SK-N-SH (cell line): ENCODE results near the gene NAPA. TPM values are rescaled to one million over a fixed set of nuclear protein-coding genes. Genes with fewer than 3 reads are reported as not detected.

Experiments
- CTCF ChIA-PET: fragments of 300-600, 350-600 bp; formaldehyde crosslinking; extraction: SDS; loops from one replicate; lab custom pipeline; 2021; lab: Yijun Ruan, JAX
- POLR2A ChIA-PET: fragments of 350-600 bp; sonication (Branson Sonifier 250); formaldehyde crosslinking; extraction: SDS; loops from one replicate; lab custom pipeline; 2020; ENCODE audit warnings: antibody characterized with exemption, inconsistent platforms; lab: Yijun Ruan, JAX
- DNase-seq: peaks from one replicate; pipeline ENCODE4 v3.0.0; 2012
- H2AFZ ChIP-seq: fragments of 200-600 bp; sonication (generic); 2 replicates; pipeline ENCODE4 v1.8.1; 2016; ENCODE audit warnings: antibody characterized with exemption, mild to moderate bottlenecking, low read depth
- H3F3A ChIP-seq: fragments of 200-600 bp; sonication (generic); replicated peaks from 2 replicates; pipeline ENCODE3; 2016; ENCODE audit warnings: antibody characterized with exemption, mild to moderate bottlenecking; ENCODE audit not compliant: insufficient read depth
- H3K27ac ChIP-seq, 2 experiments: fragments of 200-500 bp in 1 of 2; fragments of 200-600 bp in 1 of 2; sonication (Bioruptor generic) in 1 of 2; sonication (generic), shearing (Covaris generic) in 1 of 2; 2 replicates each; pipeline versions ENCODE4 v1.5.1 to v1.6.1; 2014 to 2016; ENCODE audit warnings: low read depth in 2 of 2, inconsistent platforms in 1 of 2, low read length in 1 of 2, mild to moderate bottlenecking in 1 of 2, mixed read lengths in 1 of 2
- H3K27me3 ChIP-seq: fragments of 200-600 bp; sonication (generic), shearing (Covaris generic); 2 replicates; pipeline ENCODE4 v1.6.1; 2016; ENCODE audit warnings: mixed run types; ENCODE audit not compliant: insufficient read depth
- H3K36me3 ChIP-seq, 2 experiments: fragments of 200-500 bp in 1 of 2; fragments of 200-600 bp in 1 of 2; sonication (Bioruptor generic) in 1 of 2; sonication (generic) in 1 of 2; replicated peaks in 1 of 2; 2 replicates each; pipeline versions ENCODE3 to v1.5.1; 2014 to 2016; ENCODE audit warnings: low read length in 1 of 2, mild to moderate bottlenecking in 1 of 2; ENCODE audit not compliant: insufficient read depth in 2 of 2, control insufficient read depth in 1 of 2
- H3K4me1 ChIP-seq, 2 experiments: fragments of 200-500 bp in 1 of 2; fragments of 200-600 bp in 1 of 2; sonication (Bioruptor generic) in 1 of 2; sonication (generic), shearing (Covaris generic) in 1 of 2; 2 replicates each; pipeline versions ENCODE4 v1.5.1 to v1.6.1; 2014 to 2016; ENCODE audit warnings: low read depth in 1 of 2, low read length in 1 of 2, mixed run types in 1 of 2; ENCODE audit not compliant: insufficient read depth in 2 of 2, control insufficient read depth in 1 of 2
- H3K4me2 ChIP-seq: fragments of 200-600 bp; sonication (generic), shearing (Covaris generic); 2 replicates; pipeline ENCODE4 v1.6.1; 2017; ENCODE audit warnings: mixed run types
- H3K4me3 ChIP-seq, 2 experiments: fragments of 200-500 bp in 1 of 2; fragments of 200-600 bp in 1 of 2; sonication (Bioruptor generic) in 1 of 2; sonication (generic), shearing (Covaris generic) in 1 of 2; 2 replicates each; pipeline versions ENCODE4 v1.5.1 to v1.8.1; 2014 to 2016; ENCODE audit warnings: low read depth in 2 of 2, inconsistent platforms in 1 of 2, low read length in 1 of 2, mild to moderate bottlenecking in 1 of 2, mixed read lengths in 1 of 2, moderate library complexity in 1 of 2
- H3K79me2 ChIP-seq: fragments of 200-600 bp; sonication (generic); 2 replicates; pipeline ENCODE4 v1.8.1; 2017; ENCODE audit warnings: mild to moderate bottlenecking; ENCODE audit not compliant: insufficient read depth
- H3K9ac ChIP-seq: fragments of 200-600 bp; sonication (generic); 2 replicates; pipeline ENCODE4 v1.6.1; 2017; ENCODE audit warnings: mixed run types
- H3K9me2 ChIP-seq: fragments of 200-600 bp; sonication (generic); 2 replicates; pipeline ENCODE4 v1.6.1; 2017; ENCODE audit warnings: mixed run types
- H3K9me3 ChIP-seq: fragments of 200-600 bp; sonication (generic); 2 replicates; pipeline ENCODE4 v1.6.1; 2017; ENCODE audit warnings: mixed run types, mild to moderate bottlenecking, moderate library complexity
- H4K20me1 ChIP-seq: fragments of 200-600 bp; sonication (generic); 2 replicates; pipeline ENCODE4 v1.6.1; 2017; ENCODE audit warnings: mild to moderate bottlenecking, mixed run types; ENCODE audit not compliant: insufficient read depth
- ELF1 ChIP-seq: IDR thresholded peaks from 2 replicates; pipeline ENCODE4 v1.4.0; 2012
- EZH2phosphoT487 ChIP-seq: fragments of 200-600 bp; sonication (generic); IDR thresholded peaks from 2 replicates; pipeline ENCODE4 v1.6.1; 2017; ENCODE audit warnings: low read depth, mixed run types, mild to moderate bottlenecking, antibody characterized with exemption, moderate library complexity, borderline replicate concordance
- FOXM1 ChIP-seq: IDR thresholded peaks from 2 replicates; pipeline ENCODE4 v1.4.0; 2012; ENCODE audit warnings: low read depth, mild to moderate bottlenecking
- GABPA ChIP-seq: IDR thresholded peaks from 2 replicates; pipeline ENCODE4 v1.4.0; 2012; ENCODE audit warnings: low read depth, mild to moderate bottlenecking
- NFIC ChIP-seq: IDR thresholded peaks from 2 replicates; pipeline ENCODE4 v1.4.0; 2012; ENCODE audit warnings: borderline replicate concordance
- POLR2AphosphoS5 ChIP-seq: IDR thresholded peaks from 2 replicates; pipeline ENCODE4 v1.6.1; 2012; ENCODE audit warnings: low read depth, low read length
- RAD21 ChIP-seq: IDR thresholded peaks from 2 replicates; pipeline ENCODE4 v1.6.1; 2012; ENCODE audit warnings: mild to moderate bottlenecking, low read length
- RXRA ChIP-seq: IDR thresholded peaks from 2 replicates; pipeline ENCODE4 v1.4.0; 2012; ENCODE audit warnings: low read depth, mild to moderate bottlenecking, borderline replicate concordance
- SMC3 ChIP-seq: IDR thresholded peaks from 2 replicates; pipeline ENCODE4 v1.6.1; 2012; ENCODE audit warnings: low read depth, low read length, improper control_type of control experiment
- TAF1 ChIP-seq: IDR thresholded peaks from 2 replicates; pipeline ENCODE4 v1.6.1; 2012; ENCODE audit warnings: low read depth, mild to moderate bottlenecking, low read length, moderate library complexity, borderline replicate concordance
- TCF12 ChIP-seq: IDR thresholded peaks from 2 replicates; pipeline ENCODE4 v1.4.0; 2012
- TEAD4 ChIP-seq: IDR thresholded peaks from 2 replicates; pipeline ENCODE4 v1.4.0; 2012; ENCODE audit warnings: mild to moderate bottlenecking, borderline replicate concordance; ENCODE audit not compliant: insufficient read depth
- WGBS: methylation state at CpG from one replicate; pipeline ENCODE4 v1.1.6; 2017; ENCODE audit warnings: low lambda C conversion rate; 5-methylcytosine and 5-hydroxymethylcytosine counted together
- polyA plus RNA-seq, 3 experiments: library from polyadenylated mRNA; depleted of rRNA; stranded (reverse); fragments of >200 nt; gene quantifications; 2 replicates each; pipeline ENCODE4 v1.2.3, GENCODE V29; 2012
- TF ChIP-seq, protein P1 (sequence below): fragments of 200-600 bp; sonication (generic); IDR thresholded peaks from 2 replicates; pipeline ENCODE4 v1.6.1; 2017; ENCODE audit warnings: antibody characterized with exemption, mild to moderate bottlenecking, moderate library complexity
- TF ChIP-seq, protein P2 (sequence below): IDR thresholded peaks from 2 replicates; pipeline ENCODE4 v1.6.1; 2012; ENCODE audit warnings: mild to moderate bottlenecking, low read depth, low read length, moderate library complexity
- TF ChIP-seq, protein P3 (sequence below): fragments of 150-350 bp; IDR thresholded peaks from 2 replicates; pipeline ENCODE4 v1.6.1; 2017; ENCODE audit warnings: antibody characterized with exemption, low read length, low read depth, borderline replicate concordance
- TF ChIP-seq, protein P4 (sequence below): IDR thresholded peaks from 2 replicates; pipeline ENCODE4 v1.4.0; 2012; ENCODE audit warnings: low read depth, borderline replicate concordance

NAPA gene
- polyA plus RNA-seq, 1 of the 3 experiments (the other 2 are of a cell fraction), result 84.1 TPM

DNA sequence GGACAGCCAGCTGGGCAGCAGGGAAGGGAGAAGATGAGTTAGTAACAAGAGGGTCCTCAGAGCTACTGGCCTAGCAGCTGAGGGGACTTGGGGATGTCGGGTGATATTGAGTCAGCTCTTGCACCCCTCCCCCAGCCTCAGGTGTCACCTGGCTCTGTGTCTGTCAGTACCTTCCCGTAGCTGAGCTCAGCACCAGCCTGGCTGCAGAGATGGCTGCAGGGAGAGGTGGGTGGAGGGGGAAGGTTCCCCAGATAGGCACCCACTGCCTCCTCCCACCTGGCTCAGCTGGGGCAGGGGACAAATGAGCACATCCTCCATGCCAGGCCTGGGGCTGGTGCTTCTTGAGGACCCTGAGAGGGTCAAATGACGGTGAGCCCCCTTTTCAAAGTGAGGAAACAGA, 24.0 kb downstream of the NAPA start (continued):
- TF ChIP-seq, protein P1, sequence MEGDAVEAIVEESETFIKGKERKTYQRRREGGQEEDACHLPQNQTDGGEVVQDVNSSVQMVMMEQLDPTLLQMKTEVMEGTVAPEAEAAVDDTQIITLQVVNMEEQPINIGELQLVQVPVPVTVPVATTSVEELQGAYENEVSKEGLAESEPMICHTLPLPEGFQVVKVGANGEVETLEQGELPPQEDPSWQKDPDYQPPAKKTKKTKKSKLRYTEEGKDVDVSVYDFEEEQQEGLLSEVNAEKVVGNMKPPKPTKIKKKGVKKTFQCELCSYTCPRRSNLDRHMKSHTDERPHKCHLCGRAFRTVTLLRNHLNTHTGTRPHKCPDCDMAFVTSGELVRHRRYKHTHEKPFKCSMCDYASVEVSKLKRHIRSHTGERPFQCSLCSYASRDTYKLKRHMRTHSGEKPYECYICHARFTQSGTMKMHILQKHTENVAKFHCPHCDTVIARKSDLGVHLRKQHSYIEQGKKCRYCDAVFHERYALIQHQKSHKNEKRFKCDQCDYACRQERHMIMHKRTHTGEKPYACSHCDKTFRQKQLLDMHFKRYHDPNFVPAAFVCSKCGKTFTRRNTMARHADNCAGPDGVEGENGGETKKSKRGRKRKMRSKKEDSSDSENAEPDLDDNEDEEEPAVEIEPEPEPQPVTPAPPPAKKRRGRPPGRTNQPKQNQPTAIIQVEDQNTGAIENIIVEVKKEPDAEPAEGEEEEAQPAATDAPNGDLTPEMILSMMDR, result no peak
- no peak for TF ChIP-seq SMC3
- TF ChIP-seq, all 33 proteins: peak for 0

DNA sequence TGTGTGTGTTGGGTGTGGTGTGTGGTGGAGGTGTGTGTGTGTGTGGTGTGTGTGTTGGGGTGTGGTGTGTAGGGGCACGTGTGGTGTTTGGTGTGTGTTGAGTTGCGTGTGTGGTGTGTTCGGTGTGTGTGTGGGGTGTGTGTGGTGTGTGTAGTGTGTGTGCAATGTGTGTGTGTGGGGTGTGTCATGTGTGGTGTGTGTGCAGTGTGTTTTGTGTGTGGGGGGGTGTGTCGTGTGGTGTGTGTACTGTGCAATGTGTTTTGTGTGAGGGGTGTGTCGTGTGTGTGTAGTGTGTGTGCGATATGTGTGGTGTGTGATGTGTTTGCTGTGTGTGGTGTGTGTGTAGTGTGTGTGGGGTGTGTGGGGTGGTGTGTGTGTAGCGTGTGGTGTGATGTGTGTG, 24.8 kb downstream of the NAPA start:
- no peaks in the 10 kb centered on the region for H3K27me3 ChIP-seq
- CTCF ChIA-PET, result interaction anchor here (1.6 to 5.0 kb wide), 2 partner anchors 25 to 54 kb away, joined by 7 to 28 read pairs; partner anchors contain the start of gene NAPA
- 91% methylated on average over 7 of the region's 7 CpGs for WGBS

DNA sequence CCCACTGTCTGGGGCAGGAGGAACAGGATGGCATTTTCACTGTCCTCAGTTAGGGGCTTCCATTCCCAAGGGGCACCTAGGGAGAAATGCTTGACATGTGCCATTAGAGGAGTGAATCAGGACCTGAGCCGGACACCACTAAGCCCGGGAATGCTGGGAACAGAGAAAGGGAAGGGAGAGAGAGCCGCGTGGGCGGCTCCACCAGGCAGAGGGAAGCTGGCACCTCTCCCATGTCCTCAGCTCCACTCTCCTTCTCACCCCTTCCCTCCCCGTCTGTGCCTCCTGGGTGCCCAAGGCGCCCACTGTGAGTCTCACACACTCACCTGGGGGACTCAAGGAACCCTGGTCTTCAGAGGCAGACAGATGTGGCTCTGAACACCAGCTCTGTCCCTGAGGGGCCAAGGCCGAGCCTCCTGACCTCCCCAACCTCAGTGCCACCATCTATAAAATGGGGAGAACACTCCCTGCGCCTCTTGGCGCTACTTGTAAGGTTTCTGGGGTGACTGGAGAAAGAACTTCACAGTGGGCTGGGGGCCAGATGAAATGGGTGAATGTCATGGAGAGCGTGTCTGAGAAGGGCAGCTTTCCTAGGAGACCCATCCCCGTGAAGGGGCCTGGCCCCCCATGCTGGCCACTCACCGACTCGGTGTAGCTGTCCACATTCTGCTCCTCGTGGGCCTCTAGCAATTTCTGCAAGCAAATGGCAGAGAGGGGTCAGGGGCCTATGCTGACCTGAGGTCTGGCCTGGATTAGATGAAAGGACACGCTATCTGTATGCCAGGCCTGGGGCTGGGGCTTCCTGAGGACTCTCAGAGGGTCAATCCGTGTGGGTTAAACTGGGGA, 25.6 kb downstream of the NAPA start:
- WGBS, result 92% methylated on average over 15 of the region's 17 CpGs
- Histone ChIP-seq H3K9me3 (no peaks in the 10 kb centered on the region), H3K4me3 (no peak overlapping the region), H3K36me3 (peaks cover 5 to 12% of the 10 kb centered on the region in 2 experiments), H4K20me1 (no peaks in the 10 kb centered on the region), H3K9ac (no peak overlapping the region), H3F3A (peaks cover 16% of the 10 kb centered on the region), H3K27me3 (no peaks in the 10 kb centered on the region), H3K4me1 (peaks cover 0 to 37% of the 10 kb centered on the region in 2 experiments; a peak in 1 of 4 replicates), H3K4me2 (no peak overlapping the region), H2AFZ (no peak overlapping the region), H3K27ac (no peak overlapping the region), H3K79me2 (no peaks in the 10 kb centered on the region), H3K9me2 (no peaks in the 10 kb centered on the region)
- CTCF ChIA-PET, result interaction anchor here (0.8 to 3.8 kb wide), 5 partner anchors 19 to 210 kb away, joined by 3 to 16 read pairs (median 3); partner anchors contain the start of gene NAPA
- POLR2A ChIA-PET, result no interaction called here
- DNase-seq, result no peak
- TF ChIP-seq TEAD4 (no peak), FOXM1 (no peak), NFIC (no peak), TAF1 (no peak), ELF1 (no peak), GABPA (no peak)
- TF ChIP-seq, protein P2, sequence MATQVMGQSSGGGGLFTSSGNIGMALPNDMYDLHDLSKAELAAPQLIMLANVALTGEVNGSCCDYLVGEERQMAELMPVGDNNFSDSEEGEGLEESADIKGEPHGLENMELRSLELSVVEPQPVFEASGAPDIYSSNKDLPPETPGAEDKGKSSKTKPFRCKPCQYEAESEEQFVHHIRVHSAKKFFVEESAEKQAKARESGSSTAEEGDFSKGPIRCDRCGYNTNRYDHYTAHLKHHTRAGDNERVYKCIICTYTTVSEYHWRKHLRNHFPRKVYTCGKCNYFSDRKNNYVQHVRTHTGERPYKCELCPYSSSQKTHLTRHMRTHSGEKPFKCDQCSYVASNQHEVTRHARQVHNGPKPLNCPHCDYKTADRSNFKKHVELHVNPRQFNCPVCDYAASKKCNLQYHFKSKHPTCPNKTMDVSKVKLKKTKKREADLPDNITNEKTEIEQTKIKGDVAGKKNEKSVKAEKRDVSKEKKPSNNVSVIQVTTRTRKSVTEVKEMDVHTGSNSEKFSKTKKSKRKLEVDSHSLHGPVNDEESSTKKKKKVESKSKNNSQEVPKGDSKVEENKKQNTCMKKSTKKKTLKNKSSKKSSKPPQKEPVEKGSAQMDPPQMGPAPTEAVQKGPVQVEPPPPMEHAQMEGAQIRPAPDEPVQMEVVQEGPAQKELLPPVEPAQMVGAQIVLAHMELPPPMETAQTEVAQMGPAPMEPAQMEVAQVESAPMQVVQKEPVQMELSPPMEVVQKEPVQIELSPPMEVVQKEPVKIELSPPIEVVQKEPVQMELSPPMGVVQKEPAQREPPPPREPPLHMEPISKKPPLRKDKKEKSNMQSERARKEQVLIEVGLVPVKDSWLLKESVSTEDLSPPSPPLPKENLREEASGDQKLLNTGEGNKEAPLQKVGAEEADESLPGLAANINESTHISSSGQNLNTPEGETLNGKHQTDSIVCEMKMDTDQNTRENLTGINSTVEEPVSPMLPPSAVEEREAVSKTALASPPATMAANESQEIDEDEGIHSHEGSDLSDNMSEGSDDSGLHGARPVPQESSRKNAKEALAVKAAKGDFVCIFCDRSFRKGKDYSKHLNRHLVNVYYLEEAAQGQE, result no peak

More for the DNA sequence above, 24.8 kb downstream of the NAPA start:
- Histone ChIP-seq H3K4me2 (no peak overlapping the region), H3K36me3 (peaks cover 5 to 12% of the 10 kb centered on the region in 2 experiments), H2AFZ (no peak overlapping the region), H3K4me3 (no peak overlapping the region), H3K27ac (no peak overlapping the region), H3K9me3 (no peaks in the 10 kb centered on the region), H3K79me2 (no peaks in the 10 kb centered on the region), H3F3A (peaks cover 12% of the 10 kb centered on the region), H4K20me1 (no peaks in the 10 kb centered on the region), H3K9ac (no peak overlapping the region), H3K4me1 (peaks cover 0 to 36% of the 10 kb centered on the region in 2 experiments; a peak in 1 of 4 replicates), H3K9me2 (no peaks in the 10 kb centered on the region)
- no peak for TF ChIP-seq EZH2phosphoT487
- no peak for TF ChIP-seq POLR2AphosphoS5
- TF ChIP-seq RAD21, result no peak
- TF ChIP-seq FOXM1, result no peak
- TF ChIP-seq, protein P3, sequence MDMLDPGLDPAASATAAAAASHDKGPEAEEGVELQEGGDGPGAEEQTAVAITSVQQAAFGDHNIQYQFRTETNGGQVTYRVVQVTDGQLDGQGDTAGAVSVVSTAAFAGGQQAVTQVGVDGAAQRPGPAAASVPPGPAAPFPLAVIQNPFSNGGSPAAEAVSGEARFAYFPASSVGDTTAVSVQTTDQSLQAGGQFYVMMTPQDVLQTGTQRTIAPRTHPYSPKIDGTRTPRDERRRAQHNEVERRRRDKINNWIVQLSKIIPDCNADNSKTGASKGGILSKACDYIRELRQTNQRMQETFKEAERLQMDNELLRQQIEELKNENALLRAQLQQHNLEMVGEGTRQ, result no peak
- TF ChIP-seq, protein P4, sequence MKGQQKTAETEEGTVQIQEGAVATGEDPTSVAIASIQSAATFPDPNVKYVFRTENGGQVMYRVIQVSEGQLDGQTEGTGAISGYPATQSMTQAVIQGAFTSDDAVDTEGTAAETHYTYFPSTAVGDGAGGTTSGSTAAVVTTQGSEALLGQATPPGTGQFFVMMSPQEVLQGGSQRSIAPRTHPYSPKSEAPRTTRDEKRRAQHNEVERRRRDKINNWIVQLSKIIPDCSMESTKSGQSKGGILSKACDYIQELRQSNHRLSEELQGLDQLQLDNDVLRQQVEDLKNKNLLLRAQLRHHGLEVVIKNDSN, result no peak
- no peak for TF ChIP-seq RXRA
- no peak for TF ChIP-seq TCF12
- POLR2A ChIA-PET, result no interaction called here
- DNase-seq, result no peak
